Activated T-helper 1 cell treated with anti-CD3 and anti-CD28 coated beads, Interleukin-12 subunit alpha, Interleukin-12 subunit beta, Interleukin-2, Interleukin-4 antibody, amounts not matched to agents 30 ng/mL and 10 ng/mL and 1 ng/mL, durations not matched to agents 14 hours and 24 hours and 36 hours (primary cell): ENCODE data around the gene FAT1. TPM values are rescaled to one million over a fixed set of nuclear protein-coding genes. Genes with fewer than 3 reads are reported as not detected.
"Not testable (repeated sequence)": the region's sequence is repeated elsewhere in the genome, so short reads cannot be mapped to it uniquely, and the experiment has no call there.

Source experiments
- DNase-seq: peaks from one replicate; pipeline ENCODE4 v3.0.0; 2021; ENCODE audit warnings: low spot score
- H3K27ac Mint-ChIP-seq: one replicate; pipeline ENCODE4 v1.8.0; 2021; ENCODE audit warnings: mild to moderate bottlenecking, mixed read lengths
- H3K27me3 Mint-ChIP-seq: one replicate; pipeline ENCODE4 v1.8.0; 2022; ENCODE audit warnings: mild to moderate bottlenecking, moderate library complexity, mixed read lengths; ENCODE audit not compliant: insufficient read depth
- H3K36me3 Mint-ChIP-seq: one replicate; pipeline ENCODE4 v1.8.0; 2021; ENCODE audit warnings: low read depth, mixed read lengths
- H3K4me1 Mint-ChIP-seq: one replicate; pipeline ENCODE4 v1.8.0; 2021; ENCODE audit warnings: low read depth, mixed read lengths
- H3K4me3 Mint-ChIP-seq: one replicate; pipeline ENCODE4 v1.8.0; 2021; ENCODE audit warnings: mild to moderate bottlenecking, moderate library complexity, mixed read lengths
- H3K9me3 Mint-ChIP-seq: one replicate; pipeline ENCODE4 v1.8.0; 2021; ENCODE audit warnings: mixed read lengths
- intact Hi-C: fragments of 100-400 bp; cut with micrococcal nuclease; formaldehyde crosslinking; loops from one replicate; pipeline ENCODE4 v1.15.1; 2024
- total RNA-seq: library from RNA; stranded (reverse); gene quantifications from 2 replicates; pipeline ENCODE4 v1.2.3, GENCODE V29; 2022

The FAT1 gene
- total RNA-seq, 1 donor from 2014 or later, result 0.03 TPM

GRCh38 chr4:186760576-186760975 lies 36.9 kb upstream of the FAT1 start:
- H3K36me3 Mint-ChIP-seq, result no peaks in the 10 kb centered on the region
- H3K4me3 Mint-ChIP-seq, result no peak overlapping the region
- H3K9me3 Mint-ChIP-seq, result peaks cover 20% of the 10 kb centered on the region
- H3K27ac Mint-ChIP-seq, result no peak overlapping the region
- no peaks in the 10 kb centered on the region for H3K4me1 Mint-ChIP-seq
- intact Hi-C loops, result no loop called here
- no peaks in the 10 kb centered on the region for H3K27me3 Mint-ChIP-seq
- no peak for DNase-seq

DNA sequence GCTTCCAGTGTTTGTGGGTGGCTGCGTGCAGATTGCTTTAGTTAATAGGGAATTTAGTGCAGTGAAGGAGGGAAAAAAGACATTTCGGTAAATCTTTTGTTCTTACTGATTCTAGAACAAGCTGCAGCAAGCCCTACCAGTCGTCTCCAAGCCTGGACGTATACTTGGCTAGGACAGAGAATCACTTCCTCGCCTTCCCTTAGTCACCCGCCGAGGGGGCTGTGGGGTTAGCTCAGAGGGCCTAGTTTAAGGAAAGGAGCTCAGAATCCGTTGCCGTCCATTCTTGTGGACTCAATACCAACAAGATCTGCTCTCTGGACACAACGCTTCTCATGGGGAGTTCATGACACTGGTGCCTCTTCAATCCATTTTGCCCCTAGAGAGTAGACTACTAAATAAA lies 36.3 kb upstream of the FAT1 start:
- H3K9me3 Mint-ChIP-seq, result peaks cover 20% of the 10 kb centered on the region
- DNase-seq, result no peak
- H3K27ac Mint-ChIP-seq, result no peak overlapping the region
- H3K4me1 Mint-ChIP-seq, result no peaks in the 10 kb centered on the region
- no peak overlapping the region for H3K4me3 Mint-ChIP-seq
- H3K36me3 Mint-ChIP-seq, result no peaks in the 10 kb centered on the region
- intact Hi-C loops, result no loop called here
- H3K27me3 Mint-ChIP-seq, result no peaks in the 10 kb centered on the region

DNA sequence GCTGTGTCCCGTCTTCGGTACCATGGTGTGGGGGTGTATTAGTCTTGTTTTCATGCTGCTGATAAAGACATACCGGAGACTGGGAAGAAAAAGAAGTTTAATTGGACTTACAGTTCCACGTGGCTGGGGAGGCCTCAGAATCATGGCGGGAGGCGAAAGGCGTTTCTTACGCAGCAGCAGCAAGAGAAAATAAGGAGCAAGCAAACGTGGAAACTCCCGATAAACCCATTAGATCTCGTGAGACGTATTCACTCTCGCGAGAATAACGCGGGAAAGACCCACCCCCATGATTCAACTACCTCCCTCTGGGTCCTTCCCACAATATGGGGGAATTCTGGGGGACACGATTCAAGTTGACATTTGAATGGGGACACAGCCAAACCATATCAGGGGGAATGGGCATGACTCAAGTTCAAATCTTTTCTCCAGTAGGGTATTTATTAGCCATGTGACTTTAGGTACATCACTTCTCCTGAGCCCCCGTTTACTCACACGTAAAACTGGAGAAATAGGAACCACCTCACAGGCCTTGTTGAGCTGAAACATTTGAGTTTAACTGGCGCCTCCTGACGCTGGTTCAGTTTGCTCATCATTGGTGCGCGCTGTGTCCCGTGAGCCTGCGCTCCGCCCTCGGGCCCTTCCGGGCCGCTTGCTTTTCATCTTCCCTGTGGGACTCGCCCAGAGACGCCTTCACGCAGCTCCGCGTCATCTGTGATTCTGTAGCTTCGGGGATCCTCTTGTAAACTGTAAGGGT lies 35.5 kb upstream of the FAT1 start:
- Mint-ChIP-seq H3K27me3 (no peaks in the 10 kb centered on the region), H3K4me3 (no peak overlapping the region), H3K27ac (no peak overlapping the region), H3K36me3 (no peaks in the 10 kb centered on the region), H3K4me1 (no peaks in the 10 kb centered on the region), H3K9me3 (peaks cover 20% of the 10 kb centered on the region)
- DNase-seq, result no peak
- intact Hi-C loops, result no loop called here

DNA sequence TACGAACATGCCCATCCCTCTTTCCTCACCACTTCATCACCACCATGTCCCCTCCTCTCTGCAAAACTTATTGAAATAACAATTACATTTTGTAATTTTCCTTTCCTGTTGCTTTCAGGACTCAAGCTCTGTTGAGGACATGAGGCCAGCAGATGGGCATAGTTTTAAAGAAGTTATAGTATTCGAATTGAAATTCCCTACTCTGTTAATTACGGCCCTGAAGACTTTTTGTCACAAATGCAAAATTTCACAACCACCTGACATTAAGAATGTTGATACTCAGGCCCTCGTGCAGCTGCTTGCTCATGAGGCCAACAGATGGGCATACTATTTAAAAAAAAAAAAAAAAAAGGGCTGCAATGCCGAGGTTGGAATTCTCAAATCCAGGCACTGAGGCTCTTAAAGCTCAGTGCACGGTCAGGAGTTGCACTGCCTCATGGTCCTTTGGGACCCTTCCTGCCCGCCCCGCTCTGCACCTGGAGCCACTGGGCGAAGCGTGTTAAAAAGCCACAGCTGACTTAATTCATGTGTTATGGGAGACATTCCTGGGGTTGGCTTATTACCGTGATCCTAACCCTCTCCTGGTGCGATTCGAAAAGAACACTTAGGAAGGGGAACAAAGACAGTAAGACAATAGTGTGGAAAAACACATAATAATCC lies 34.2 kb upstream of the FAT1 start:
- intact Hi-C loops, result no loop called here

DNA sequence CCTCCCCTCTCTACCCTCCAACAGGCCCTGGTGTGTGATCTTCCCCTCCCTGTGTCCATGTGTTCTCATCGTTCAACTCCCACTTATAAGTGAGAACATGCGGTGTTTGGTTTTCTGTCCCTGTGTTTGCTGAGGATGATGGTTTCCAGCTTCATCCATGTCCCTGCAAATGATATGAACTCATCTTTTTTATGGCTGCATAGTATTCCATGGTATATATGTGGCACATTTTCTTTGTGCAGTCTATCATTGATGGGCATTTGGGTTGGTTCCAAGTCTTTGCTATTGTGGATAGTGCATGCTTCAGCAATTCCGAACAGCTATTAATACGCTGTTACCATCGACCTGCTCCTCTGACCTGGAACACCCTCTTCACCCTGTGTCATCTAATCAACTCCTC lies 32.9 kb upstream of the FAT1 start:
- intact Hi-C loops, H3K27me3 Mint-ChIP-seq, DNase-seq, H3K27ac Mint-ChIP-seq, H3K36me3 Mint-ChIP-seq, H3K4me3 Mint-ChIP-seq, H3K4me1 Mint-ChIP-seq: not testable (repeated sequence)
- H3K9me3 Mint-ChIP-seq, result peaks cover 20% of the 10 kb centered on the region

More for the DNA sequence above, 34.2 kb upstream of the FAT1 start:
- Mint-ChIP-seq H3K27ac (no peak overlapping the region), H3K4me1 (no peaks in the 10 kb centered on the region), H3K4me3 (no peak overlapping the region), H3K9me3 (peaks cover 20% of the 10 kb centered on the region), H3K36me3 (no peaks in the 10 kb centered on the region), H3K27me3 (no peaks in the 10 kb centered on the region)
- no peak for DNase-seq

GRCh38 chr4:186755550-186756519 lies 32.2 kb upstream of the FAT1 start:
- no peak overlapping the region for H3K4me3 Mint-ChIP-seq
- no peak overlapping the region for H3K27ac Mint-ChIP-seq
- H3K9me3 Mint-ChIP-seq, result peaks cover 17% of the 10 kb centered on the region
- intact Hi-C loops, result no loop called here
- no peaks in the 10 kb centered on the region for H3K4me1 Mint-ChIP-seq
- no peaks in the 10 kb centered on the region for H3K27me3 Mint-ChIP-seq
- H3K36me3 Mint-ChIP-seq, result no peaks in the 10 kb centered on the region
- DNase-seq, result no peak

GRCh38 chr4:186754976-186755375 lies 31.3 kb upstream of the FAT1 start:
- Mint-ChIP-seq H3K9me3 (peaks cover 14% of the 10 kb centered on the region), H3K27me3 (no peaks in the 10 kb centered on the region), H3K36me3 (no peaks in the 10 kb centered on the region), H3K27ac (no peak overlapping the region), H3K4me1 (no peaks in the 10 kb centered on the region), H3K4me3 (no peak overlapping the region)
- intact Hi-C loops, result no loop called here
- DNase-seq, result no peak

GRCh38 chr4:186752325-186752724 lies 28.7 kb upstream of the FAT1 start:
- Mint-ChIP-seq H3K27ac (no peak overlapping the region), H3K4me3 (no peak overlapping the region), H3K4me1 (no peaks in the 10 kb centered on the region), H3K27me3 (no peaks in the 10 kb centered on the region), H3K36me3 (no peaks in the 10 kb centered on the region), H3K9me3 (peaks cover 8% of the 10 kb centered on the region)
- DNase-seq, result no peak
- intact Hi-C loops, result no loop called here

DNA sequence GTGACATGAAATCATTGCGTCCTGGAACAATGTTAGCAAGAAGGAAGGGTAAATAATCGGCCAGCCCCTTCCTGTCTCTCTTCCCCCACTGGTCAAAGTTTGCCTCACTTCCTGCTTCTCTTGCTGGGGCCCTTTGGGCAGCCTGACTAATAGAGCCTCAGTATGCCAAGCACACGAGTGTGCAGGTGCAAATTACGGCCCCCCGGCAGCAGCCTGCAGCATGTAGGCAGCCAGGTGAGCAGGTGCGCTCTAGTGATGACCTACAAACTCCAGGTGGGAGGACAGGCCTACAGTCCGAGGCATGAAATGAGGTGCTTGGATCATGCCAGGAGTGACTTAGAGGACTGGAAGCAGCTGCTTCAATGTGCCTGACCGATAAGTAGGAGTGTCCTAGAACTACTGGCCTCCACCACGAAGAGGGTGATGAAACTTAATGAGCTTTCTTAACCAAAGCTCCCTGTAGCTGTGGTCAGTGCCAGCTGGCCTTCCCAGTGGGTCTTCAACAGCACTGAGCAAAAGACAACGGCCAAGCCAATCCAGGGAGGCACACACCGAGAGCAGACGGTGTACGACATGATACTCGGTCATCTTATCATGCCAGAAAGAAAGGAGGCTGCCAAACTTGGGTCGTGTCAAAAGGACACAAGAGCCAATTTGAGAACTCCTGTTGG lies 26.1 kb upstream of the FAT1 start:
- H3K9me3 Mint-ChIP-seq, result no peaks in the 10 kb centered on the region
- no peaks in the 10 kb centered on the region for H3K4me1 Mint-ChIP-seq
- H3K36me3 Mint-ChIP-seq, result no peaks in the 10 kb centered on the region
- intact Hi-C loops, result no loop called here
- no peak overlapping the region for H3K27ac Mint-ChIP-seq
- no peaks in the 10 kb centered on the region for H3K27me3 Mint-ChIP-seq
- no peak overlapping the region for H3K4me3 Mint-ChIP-seq
- DNase-seq, result no peak

DNA sequence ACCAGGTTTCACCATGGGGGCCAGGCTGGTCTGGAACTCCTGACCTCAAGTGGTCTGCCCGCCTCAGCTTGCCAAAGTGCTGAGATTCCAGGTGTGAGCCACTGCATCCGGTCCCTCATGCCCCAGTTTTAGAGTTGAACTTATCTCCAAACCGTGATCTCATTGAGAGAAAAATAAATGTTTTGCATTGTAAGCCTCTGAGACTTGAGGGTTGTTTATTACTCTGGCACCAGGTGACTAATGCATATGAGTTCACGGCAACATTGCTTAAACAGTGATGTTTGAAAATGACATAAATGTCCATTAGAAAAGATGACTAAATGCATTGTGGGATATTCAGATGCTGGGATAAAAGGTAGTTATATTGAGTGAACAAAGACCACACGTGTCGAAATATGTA lies 22.9 kb upstream of the FAT1 start:
- Mint-ChIP-seq H3K9me3 (no peaks in the 10 kb centered on the region), H3K36me3 (no peaks in the 10 kb centered on the region), H3K4me3 (no peak overlapping the region), H3K4me1 (no peaks in the 10 kb centered on the region), H3K27me3 (no peaks in the 10 kb centered on the region), H3K27ac (no peak overlapping the region)
- DNase-seq, result no peak
- intact Hi-C loops, result no loop called here

GRCh38 chr4:186743261-186743660 lies 19.6 kb upstream of the FAT1 start:
- Mint-ChIP-seq H3K4me1 (no peaks in the 10 kb centered on the region), H3K36me3 (no peaks in the 10 kb centered on the region), H3K27ac (no peak overlapping the region), H3K27me3 (no peaks in the 10 kb centered on the region), H3K4me3 (no peak overlapping the region), H3K9me3 (no peaks in the 10 kb centered on the region)
- intact Hi-C loops, result no loop called here
- no peak for DNase-seq

- Mint-ChIP-seq H3K27me3 (no peaks in the 10 kb centered on the region), H3K4me1 (no peaks in the 10 kb centered on the region), H3K9me3 (no peaks in the 10 kb centered on the region), H3K36me3 (no peaks in the 10 kb centered on the region), H3K4me3 (no peak overlapping the region), H3K27ac (no peak overlapping the region)
- intact Hi-C loops, result no loop called here
- no peak for DNase-seq
These were observed 17.2 kb upstream of the FAT1 start for GRCh38 chr4:186740822-186741221.
